Iris pigment epithelial cell (primary cell): ENCODE measurements around the gene RANBP3.
"Not testable (repeated sequence)": the region's sequence is repeated elsewhere in the genome, so short reads cannot be mapped to it uniquely, and the experiment has no call there.

ENCODE experiments used
- DNase-seq: peaks from one replicate; pipeline ENCODE4 v3.0.0-alpha.2; 2011; ENCODE audit warnings: low read depth

The RANBP3 gene

GRCh38 chr19:5883157-5883873 is 94.6 kb downstream of the RANBP3 start:
- not testable (repeated sequence) for DNase-seq

GRCh38 chr19:5882421-5882968 is 95.4 kb downstream of the RANBP3 start:
- peak; percentile 43 for DNase-seq

GRCh38 chr19:5881543-5882299 is 96.2 kb downstream of the RANBP3 start:
- DNase-seq = no peak

- DNase-seq = peak; percentile 82
These were observed 97.3 kb downstream of the RANBP3 start for GRCh38 chr19:5880604-5881078.

GRCh38 chr19:5880196-5880595 is 97.7 kb downstream of the RANBP3 start:
- no peak for DNase-seq

GRCh38 chr19:5877882-5878281 is 100.1 kb downstream of the RANBP3 start:
- DNase-seq = no peak

- DNase-seq = no peak
These were observed 100.5 kb downstream of the RANBP3 start for GRCh38 chr19:5877427-5877826.

GRCh38 chr19:5874496-5874895 is 103.4 kb downstream of the RANBP3 start:
- DNase-seq = peak; percentile 79

GRCh38 chr19:5873617-5874199 is 104.2 kb downstream of the RANBP3 start:
- no peak for DNase-seq

GRCh38 chr19:5870986-5871394 is 107.0 kb downstream of the RANBP3 start:
- DNase-seq = no peak

GRCh38 chr19:5867201-5868136 is 110.5 kb downstream of the RANBP3 start:
- DNase-seq = no peak
